HG03175 (cell line): ENCODE measurements around the gene KRT26.
A peak's percentile ranks its signal among the peaks of the same experiment; 100 is the strongest.
"Not testable (repeated sequence)": the region's sequence is repeated elsewhere in the genome, so short reads cannot be mapped to it uniquely, and the experiment has no call there.

Experiments
- ATAC-seq: cut with Tn5 transposase; IDR thresholded peaks from one replicate; pipeline ENCODE4 v1.9.1; 2021; ENCODE audit warnings: mild to moderate bottlenecking, moderate library complexity; ENCODE audit not compliant: unreplicated experiment

KRT26 gene

GRCh38 chr17:40772101-40772500 lies at the start of gene KRT26:
TSS of gene KRT26 (minus strand) at chr17:40772201. CDS start at chr17:40772113, 88 bp downstream.
- ATAC-seq = no peak

- no peak for ATAC-seq
Measured at GRCh38 chr17:40821536-40821935, 49.5 kb upstream of the KRT26 start.

DNA sequence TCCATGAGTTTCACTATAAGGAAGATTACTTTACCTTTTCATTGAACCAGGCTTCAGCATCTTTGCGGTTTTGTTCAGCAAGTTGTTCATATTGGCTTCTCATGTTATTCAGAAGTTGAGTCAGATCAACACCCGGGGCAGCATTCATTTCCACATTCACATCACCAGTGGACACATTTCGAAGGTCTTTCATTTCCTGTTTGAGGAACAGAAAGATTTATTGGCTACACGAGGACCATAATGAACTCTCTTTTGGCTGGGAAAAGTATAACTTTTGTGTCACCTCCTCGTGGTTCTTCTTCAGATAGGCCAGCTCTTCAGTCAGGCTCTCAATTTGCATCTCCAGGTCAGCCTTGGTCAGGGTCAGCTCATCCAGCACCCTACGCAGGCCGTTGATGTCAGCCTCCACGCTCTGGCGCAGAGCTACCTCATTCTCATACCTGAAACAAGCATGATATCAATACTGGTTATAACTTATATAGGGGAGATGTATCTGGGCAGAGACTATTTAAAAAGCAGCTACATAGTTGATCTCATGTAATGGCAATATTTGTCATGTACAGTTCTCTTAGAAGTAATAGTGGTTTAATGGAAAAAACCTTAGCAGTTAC lies 48.3 kb upstream of the KRT26 start:
- no peak for ATAC-seq

DNA sequence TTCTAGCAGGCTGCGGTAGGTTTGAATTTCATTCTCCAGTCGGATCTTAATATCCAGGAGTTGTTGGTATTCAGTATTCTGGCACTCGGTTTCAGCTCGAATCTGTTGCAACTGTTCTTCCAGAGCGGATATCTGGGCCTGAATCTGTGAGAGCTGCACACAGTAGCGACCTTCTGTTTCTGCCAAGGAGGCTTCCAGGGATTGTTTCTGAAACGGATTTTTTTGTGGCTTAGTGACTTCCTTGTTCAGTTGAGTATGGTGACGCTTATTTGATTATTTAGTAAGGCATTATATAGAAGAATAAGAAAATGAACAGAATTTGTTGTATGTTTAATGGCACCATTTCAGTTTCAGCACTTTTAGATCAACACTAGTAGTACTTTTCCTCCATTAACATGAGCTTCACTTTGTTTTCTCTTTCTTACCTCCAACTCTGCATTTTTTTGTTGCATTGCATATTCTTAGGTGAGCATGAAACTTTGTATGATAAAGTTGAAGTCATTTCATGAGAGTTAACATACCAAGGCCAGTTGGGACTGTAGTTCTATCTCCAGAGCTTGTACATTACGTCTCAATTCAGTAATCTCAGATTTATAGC lies 47.6 kb upstream of the KRT26 start:
- ATAC-seq = no peak

GRCh38 chr17:40818733-40819527 lies 46.9 kb upstream of the KRT26 start:
- peak; percentile 73 for ATAC-seq

DNA sequence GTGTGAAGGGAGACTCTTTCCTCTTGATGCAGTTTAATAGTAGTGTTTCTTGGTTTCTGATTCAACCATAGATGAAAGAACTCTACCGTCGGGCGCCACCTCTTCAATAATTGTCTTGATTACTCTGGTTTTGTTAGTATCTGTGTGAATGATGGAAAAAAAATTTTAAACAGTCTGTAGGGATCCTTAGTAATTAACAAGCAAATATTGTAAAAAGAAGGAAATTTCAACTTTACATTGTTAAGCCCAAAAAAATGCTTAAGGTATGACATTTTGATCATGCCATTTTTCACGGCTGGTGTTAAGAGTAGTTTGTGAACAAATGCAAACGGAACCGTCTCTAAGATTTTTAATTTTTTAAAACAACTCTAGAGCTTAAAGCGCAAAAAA lies 46.3 kb upstream of the KRT26 start:
- ATAC-seq = no peak

- ATAC-seq = no peak
Measured at GRCh38 chr17:40817103-40817682, 45.2 kb upstream of the KRT26 start.

DNA sequence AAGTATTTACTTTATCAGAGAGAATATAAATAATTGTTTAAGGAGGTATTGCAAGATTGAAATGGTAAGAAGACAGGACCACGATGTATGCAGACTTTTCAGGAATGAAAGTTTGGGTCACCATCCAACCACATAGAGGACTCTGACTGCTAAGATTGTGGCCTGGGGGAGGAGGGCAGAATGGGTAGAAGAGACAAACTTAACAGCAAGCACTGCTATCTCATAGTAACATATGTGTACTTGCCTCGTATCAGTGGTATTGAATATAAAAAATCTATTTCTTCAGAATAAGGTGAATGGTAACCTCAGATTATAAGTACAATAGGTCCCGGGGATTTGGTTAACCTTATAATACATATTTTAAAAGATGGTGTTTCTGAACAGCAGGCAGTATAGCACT lies 44.6 kb upstream of the KRT26 start:
- ATAC-seq = no peak

- ATAC-seq = no peak
Measured at GRCh38 chr17:40815381-40815780, 43.4 kb upstream of the KRT26 start.

GRCh38 chr17:40814657-40815056 lies 42.7 kb upstream of the KRT26 start:
- ATAC-seq = not testable (repeated sequence)

- no peak for ATAC-seq
Measured at GRCh38 chr17:40813804-40814203, 41.8 kb upstream of the KRT26 start.

DNA sequence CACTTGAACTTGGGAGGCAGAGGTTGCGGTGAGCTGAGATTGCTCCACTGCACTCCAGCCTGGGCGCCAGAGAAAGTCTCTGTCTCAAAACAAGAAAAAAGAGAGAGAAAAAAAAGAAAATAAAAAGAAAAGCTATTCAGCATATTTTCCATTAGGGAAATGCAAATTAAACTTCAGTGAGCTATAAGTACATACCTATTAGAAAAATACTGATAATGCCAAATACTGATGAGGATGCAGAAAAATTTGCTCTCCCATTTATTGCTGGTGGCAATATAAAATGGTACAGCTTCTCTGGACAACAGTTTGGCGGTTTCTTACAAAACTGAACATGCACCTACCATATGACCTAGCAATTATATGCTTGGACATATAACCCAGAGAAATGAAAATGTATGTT lies 40.6 kb upstream of the KRT26 start:
- no peak for ATAC-seq

DNA sequence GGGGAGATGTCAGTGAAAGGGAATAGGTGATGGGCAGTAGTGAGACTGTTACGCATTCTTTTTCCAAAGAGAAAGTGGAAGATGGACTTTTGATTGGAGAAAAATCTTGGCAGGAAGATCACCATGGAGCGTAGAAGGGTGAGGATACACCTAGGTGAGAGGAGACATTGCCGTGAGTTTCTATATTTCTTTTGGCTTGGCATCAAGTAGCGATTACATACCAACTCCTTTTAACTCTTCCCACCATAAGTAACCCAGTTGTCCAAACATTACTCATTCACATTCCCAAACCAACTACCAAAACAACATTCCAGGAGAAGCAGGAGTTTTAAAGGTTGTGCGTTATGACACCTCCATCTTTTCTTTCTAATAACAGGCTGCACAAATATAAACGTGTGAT lies 38.5 kb upstream of the KRT26 start:
- ATAC-seq = no peak

- no peak for ATAC-seq
Measured at GRCh38 chr17:40809721-40810421, 37.9 kb upstream of the KRT26 start.

GRCh38 chr17:40806131-40806530 lies 34.1 kb upstream of the KRT26 start:
- no peak for ATAC-seq

DNA sequence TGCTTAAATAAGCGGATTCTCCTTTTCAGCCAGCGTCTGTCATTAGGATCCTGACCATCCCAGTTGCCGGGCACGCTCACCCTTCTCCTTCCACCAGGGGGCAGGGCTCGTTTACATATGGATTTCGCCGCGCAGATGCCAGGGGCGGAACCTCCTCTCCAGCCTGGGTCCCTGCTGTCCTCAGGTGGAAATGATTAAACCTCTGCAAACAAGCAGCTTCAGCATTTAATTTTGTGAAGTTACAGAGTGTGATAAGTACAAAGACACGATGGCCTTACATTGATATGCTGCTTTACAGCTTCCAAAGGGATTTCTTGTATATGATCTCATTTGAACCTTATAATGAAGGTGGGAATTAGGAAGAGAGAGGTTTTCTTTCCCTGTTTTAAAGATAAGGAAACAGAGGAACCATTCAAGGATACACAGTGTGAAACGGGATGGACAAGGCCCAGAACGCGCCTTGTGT lies 31.6 kb upstream of the KRT26 start:
- no peak for ATAC-seq

- ATAC-seq = no peak
Measured at GRCh38 chr17:40801157-40801556, 29.2 kb upstream of the KRT26 start.

DNA sequence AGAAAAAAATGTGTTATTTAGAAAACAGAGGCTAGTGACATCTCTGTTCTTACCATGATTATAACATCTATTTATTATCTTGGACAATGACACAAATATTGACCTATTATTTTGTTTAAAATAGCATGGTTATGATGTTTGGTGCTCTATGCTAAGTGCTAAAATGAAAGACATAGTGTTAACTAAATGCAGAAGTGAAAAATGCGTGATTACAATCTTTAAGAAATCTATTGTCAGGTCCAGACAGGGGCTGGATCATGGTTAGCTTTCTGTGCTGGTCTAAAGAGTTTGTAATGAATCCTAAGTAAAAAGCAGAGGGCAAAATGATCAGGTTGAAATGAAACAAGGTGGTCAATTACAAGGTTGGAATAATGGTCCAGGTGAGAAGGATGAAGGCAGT lies 28.4 kb upstream of the KRT26 start:
- ATAC-seq = no peak

- no peak for ATAC-seq
Measured at GRCh38 chr17:40799859-40800258, 27.9 kb upstream of the KRT26 start, which contains the start of gene KRT28. TSS of gene KRT28 (minus strand) at chr17:40799959. CDS start at chr17:40799893, 66 bp downstream.

DNA sequence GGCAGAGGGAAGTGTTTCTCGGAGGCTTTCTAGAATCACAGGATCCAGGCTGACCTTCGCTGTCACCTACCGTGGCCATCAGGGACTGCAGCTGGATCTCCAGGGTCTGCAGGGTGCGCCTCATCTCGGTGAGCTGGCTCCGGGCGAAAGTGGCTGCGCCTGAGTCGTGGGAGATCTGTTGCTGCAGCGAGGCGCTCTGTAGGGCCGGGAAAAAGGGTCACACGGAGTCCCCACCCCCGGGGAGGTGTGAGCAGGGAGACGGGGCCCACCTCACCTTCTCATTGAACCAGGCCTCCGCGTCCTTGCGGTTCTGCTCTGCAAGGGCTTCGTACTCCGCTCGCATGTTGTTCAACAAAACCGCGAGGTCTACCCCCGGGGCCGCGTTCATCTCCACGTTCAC lies 24.8 kb upstream of the KRT26 start:
- no peak for ATAC-seq
